Large intestine (tissue), 3 donors: ENCODE measurements around the gene PACSIN2. TPM values are rescaled to one million over a fixed set of nuclear protein-coding genes. Genes with fewer than 3 reads are reported as not detected.
"Not testable (repeated sequence)": the region's sequence is repeated elsewhere in the genome, so short reads cannot be mapped to it uniquely, and the experiment has no call there.

ENCODE experiments used
- DNase-seq, 2 donors: peaks; one replicate each; pipeline versions ENCODE4 v3.0.0 to v3.0.0-alpha.2; 2013
- H3K27ac ChIP-seq: one replicate; pipeline ENCODE4 v1.5.1; 2013; ENCODE audit warnings: low read length
- H3K27me3 ChIP-seq: 2 replicates; pipeline ENCODE4 v1.6.1; 2013; ENCODE audit warnings: low read length; ENCODE audit not compliant: control insufficient read depth, insufficient read depth
- H3K36me3 ChIP-seq: 2 replicates; pipeline ENCODE4 v1.6.1; 2013; ENCODE audit warnings: low read length; ENCODE audit not compliant: control insufficient read depth, insufficient read depth
- H3K4me1 ChIP-seq: one replicate; pipeline ENCODE4 v1.6.1; 2013; ENCODE audit warnings: low read length; ENCODE audit not compliant: control insufficient read depth, insufficient read depth
- H3K4me3 ChIP-seq: one replicate; pipeline ENCODE4 v1.5.1; 2013; ENCODE audit warnings: low read length
- H3K9me3 ChIP-seq: one replicate; pipeline ENCODE4 v1.6.1; 2013; ENCODE audit warnings: mild to moderate bottlenecking, low read depth, low read length, moderate library complexity; ENCODE audit not compliant: control insufficient read depth
- WGBS: methylation state at CpG from one replicate; pipeline ENCODE4 v1.1.5; 2013; ENCODE audit warnings: low lambda C conversion rate; ENCODE audit not compliant: insufficient coverage; 5-methylcytosine and 5-hydroxymethylcytosine counted together
- polyA plus RNA-seq: library from polyadenylated mRNA; unstranded; fragments of 120-200 nt; gene quantifications from one replicate; pipeline ENCODE4 v1.2.1, GENCODE V29; 2013

Gene PACSIN2
- polyA plus RNA-seq, 1 donor, result 51.5 TPM

DNA sequence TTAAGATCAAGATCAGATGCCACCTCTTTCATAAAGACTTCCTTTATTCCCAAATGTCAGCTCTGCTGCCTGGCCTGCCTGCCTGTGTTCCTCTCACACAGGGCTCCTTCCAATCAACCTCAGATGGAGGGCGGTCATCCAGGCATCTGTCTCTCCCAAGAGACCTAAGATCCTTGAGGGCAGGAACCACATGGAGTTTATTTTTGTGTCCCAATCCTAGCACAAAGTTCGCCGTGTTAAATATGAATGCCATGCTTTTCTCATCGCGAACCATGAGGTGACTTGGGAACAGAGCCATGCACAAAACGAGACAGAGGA lies 85.2 kb downstream of the PACSIN2 start:
- Histone ChIP-seq H3K36me3 (peaks cover 4% of the 10 kb centered on the region), H3K4me3 (no peak overlapping the region), H3K4me1 (peaks cover 20% of the 10 kb centered on the region), H3K9me3 (no peaks in the 10 kb centered on the region), H3K27me3 (no peaks in the 10 kb centered on the region), H3K27ac (no peak overlapping the region)
- no peak for DNase-seq
- no CpG with 5 or more reads among the region's 6 CpGs for WGBS

DNA sequence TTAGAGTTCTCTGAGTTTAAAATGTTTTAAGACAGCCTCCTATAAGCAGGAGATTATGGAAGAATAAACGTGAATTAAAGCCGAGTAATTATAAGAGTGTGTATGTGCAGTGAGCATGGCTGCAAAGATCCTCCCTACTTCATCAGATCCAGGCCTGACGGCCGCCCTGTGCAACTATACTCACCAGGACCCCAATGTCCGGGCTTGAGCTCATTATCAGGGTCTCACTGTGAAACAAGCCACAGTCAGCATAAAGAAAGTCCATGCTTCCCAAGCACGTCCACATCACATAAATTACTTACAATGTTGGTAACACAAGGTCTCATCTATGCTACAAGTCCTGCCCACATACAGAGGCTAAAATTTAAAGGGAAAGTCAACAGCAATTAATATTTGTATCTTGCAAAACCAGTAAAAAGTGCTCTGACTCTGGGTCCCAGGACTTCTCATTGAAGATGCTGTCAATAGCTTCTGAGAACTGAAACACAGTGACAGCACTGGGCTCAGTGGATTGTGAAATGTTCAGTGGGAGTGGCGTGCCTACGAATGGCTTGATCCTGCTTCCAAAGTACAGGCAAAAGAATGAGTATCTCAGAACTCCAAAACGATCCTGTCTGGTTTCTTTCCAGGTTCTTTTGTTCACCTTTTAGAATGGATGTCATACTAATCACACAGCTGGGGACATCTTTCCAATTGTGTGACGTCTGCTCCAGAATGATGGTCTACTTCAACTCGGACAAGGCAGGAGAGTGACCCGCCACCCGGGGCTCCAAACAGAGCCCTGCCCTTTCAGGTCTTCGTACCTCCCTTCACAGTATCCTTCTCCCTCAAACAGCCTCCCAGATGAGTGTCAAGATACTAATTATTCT lies 85.7 kb downstream of the PACSIN2 start:
- no peaks in the 10 kb centered on the region for H3K27me3 ChIP-seq
- no peak overlapping the region for H3K4me3 ChIP-seq
- peaks cover 16% of the 10 kb centered on the region for H3K4me1 ChIP-seq
- DNase-seq, result peak; percentile 51 to 71
- WGBS, result 50% methylated on average over 1 of the region's 14 CpGs
- no peaks in the 10 kb centered on the region for H3K9me3 ChIP-seq
- H3K27ac ChIP-seq, result no peak overlapping the region
- H3K36me3 ChIP-seq, result peaks cover 4% of the 10 kb centered on the region

DNA sequence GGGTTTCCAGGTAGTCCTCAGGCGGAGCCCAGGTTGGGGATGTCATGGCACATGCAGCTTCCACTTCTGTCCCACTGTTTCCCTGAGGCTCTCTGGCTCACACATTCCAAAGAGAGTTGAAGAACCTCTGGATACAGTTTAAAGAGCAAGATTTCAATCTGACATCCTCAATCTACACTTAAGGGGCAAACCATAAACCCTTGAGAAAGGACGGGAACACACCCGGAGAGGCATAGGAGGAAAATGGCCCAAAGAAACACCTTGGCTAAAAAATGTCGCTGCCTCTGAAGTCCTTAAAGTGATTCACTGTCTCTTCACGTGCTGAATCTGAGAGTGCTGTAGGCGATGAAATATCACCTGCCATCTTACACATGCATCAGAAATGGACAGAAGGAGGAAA lies 87.0 kb downstream of the PACSIN2 start:
- no peak for DNase-seq
- H3K36me3 ChIP-seq, result peaks cover 4% of the 10 kb centered on the region
- no peaks in the 10 kb centered on the region for H3K9me3 ChIP-seq
- WGBS, result 100% methylated on average over 3 of the region's 6 CpGs
- peaks cover 9% of the 10 kb centered on the region for H3K4me1 ChIP-seq
- no peaks in the 10 kb centered on the region for H3K27me3 ChIP-seq
- H3K27ac ChIP-seq, result no peak overlapping the region
- H3K4me3 ChIP-seq, result no peak overlapping the region

DNA sequence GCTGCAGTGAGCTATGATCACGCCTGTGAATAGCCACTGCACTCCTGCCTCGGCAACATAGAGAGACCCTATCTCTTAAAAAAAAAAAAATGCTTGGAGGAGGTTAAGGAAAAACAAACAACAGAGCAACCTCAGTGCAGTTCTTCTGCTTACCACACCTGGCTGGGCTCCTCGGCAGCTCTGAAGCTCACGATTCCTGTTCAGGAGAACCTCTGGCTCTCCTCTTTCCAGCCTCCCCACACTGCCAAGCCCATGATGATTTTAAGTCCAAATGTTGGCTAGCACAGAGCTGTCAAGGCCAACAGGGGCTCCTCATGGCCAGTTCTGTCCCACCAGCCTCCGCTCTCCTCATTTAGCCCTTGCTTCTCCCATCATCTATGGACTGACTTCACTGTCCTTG lies 88.2 kb downstream of the PACSIN2 start:
- Histone ChIP-seq H3K4me3 (no peak overlapping the region), H3K4me1 (peaks cover 15% of the 10 kb centered on the region)
- 100% methylated on average over 1 of the region's 5 CpGs for WGBS

DNA sequence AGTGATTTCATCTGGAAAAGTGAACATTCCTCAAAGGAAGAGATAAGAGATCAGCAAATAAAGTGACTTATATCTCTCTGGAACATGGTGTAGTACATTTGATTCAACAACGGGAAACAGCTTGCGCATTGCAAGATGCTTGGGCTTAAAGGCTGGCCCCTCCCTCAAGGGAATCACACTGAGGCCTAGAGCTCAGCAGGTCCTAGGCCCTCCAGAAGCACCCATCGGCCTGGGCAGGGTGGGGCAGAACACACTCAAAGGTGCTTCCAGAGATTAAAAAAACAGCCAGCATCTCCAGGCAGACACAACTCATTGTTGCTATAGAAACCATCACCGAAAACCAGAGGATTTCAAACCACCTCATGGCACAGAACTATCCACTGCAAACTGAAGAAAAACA lies 88.8 kb downstream of the PACSIN2 start:
- Histone ChIP-seq H3K4me1 (peaks cover 12% of the 10 kb centered on the region), H3K36me3 (peaks cover 4% of the 10 kb centered on the region), H3K27ac (peak overlapping the region; percentile 11), H3K27me3 (no peaks in the 10 kb centered on the region), H3K4me3 (no peak overlapping the region), H3K9me3 (no peaks in the 10 kb centered on the region)
- WGBS, result no CpG with 5 or more reads among the region's 4 CpGs
- no peak for DNase-seq

More for the DNA sequence above, 88.2 kb downstream of the PACSIN2 start:
- Histone ChIP-seq H3K9me3 (no peaks in the 10 kb centered on the region), H3K27ac (no peak overlapping the region), H3K27me3 (no peaks in the 10 kb centered on the region), H3K36me3 (peaks cover 4% of the 10 kb centered on the region)
- no peak for DNase-seq

GRCh38 chr22:42925598-42925997 lies 89.4 kb downstream of the PACSIN2 start:
- no peak overlapping the region for H3K4me3 ChIP-seq
- no peaks in the 10 kb centered on the region for H3K27me3 ChIP-seq
- H3K9me3 ChIP-seq, result no peaks in the 10 kb centered on the region
- DNase-seq, result no peak
- WGBS, result no CpG with 5 or more reads among the region's 6 CpGs
- no peak overlapping the region for H3K27ac ChIP-seq
- peaks cover 4% of the 10 kb centered on the region for H3K36me3 ChIP-seq
- peaks cover 12% of the 10 kb centered on the region for H3K4me1 ChIP-seq

DNA sequence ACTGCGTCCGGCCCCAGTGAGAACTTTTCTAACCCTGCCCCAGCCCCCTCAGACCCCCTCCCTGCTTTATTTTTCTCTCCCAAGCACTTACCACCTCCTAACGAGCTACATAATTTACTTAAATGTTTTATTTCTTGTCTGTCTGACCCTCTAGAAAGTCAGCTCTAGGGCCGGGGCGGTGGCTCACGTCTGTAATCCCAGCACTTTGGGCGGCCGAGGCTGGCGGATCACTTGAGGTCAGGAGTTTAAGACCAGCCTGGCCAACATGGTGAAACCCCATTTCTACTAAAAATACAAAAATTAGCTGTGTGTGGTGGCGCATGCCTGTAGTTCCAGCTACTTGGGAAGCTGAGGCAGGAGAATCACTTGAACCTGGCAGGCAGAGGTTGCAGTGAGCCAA lies 89.9 kb downstream of the PACSIN2 start:
- no CpG with 5 or more reads among the region's 10 CpGs for WGBS
- H3K4me1 ChIP-seq, result peaks cover 12% of the 10 kb centered on the region
- not testable (repeated sequence) for H3K4me3 ChIP-seq, H3K9me3 ChIP-seq, H3K27ac ChIP-seq, H3K27me3 ChIP-seq, H3K36me3 ChIP-seq, DNase-seq

DNA sequence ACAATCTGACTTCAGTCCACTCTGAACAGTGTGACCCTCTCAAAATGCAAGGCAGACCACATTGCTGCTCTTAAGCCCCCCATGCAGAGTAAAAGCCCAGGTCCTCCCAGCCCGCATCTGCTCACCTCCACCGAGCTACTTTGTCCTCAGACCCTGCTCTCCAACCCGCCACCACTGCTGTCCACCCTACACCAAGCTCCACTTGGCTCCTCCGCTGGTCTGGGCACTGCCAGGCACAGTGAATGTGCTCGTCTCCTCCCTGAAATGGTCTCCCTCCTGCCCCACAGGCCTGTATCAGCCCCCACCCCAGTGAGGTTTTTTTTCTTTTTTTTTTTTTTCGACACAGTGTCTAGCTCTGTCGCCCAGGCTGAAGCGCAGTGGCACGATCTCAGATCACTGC lies 90.5 kb downstream of the PACSIN2 start:
- WGBS, result no CpG with 5 or more reads among the region's 9 CpGs
- Histone ChIP-seq H3K27me3 (no peaks in the 10 kb centered on the region), H3K36me3 (peaks cover 4% of the 10 kb centered on the region), H3K27ac (no peak overlapping the region), H3K4me3 (no peak overlapping the region), H3K9me3 (no peaks in the 10 kb centered on the region), H3K4me1 (peaks cover 6% of the 10 kb centered on the region)
- DNase-seq, result no peak

GRCh38 chr22:42922374-42923191 lies 92.4 kb downstream of the PACSIN2 start:
- WGBS, result no CpG with 5 or more reads among the region's 13 CpGs
- no peak for DNase-seq
- no peaks in the 10 kb centered on the region for H3K36me3 ChIP-seq
- H3K4me3 ChIP-seq, result no peak overlapping the region
- H3K27me3 ChIP-seq, result no peaks in the 10 kb centered on the region
- H3K9me3 ChIP-seq, result no peaks in the 10 kb centered on the region
- H3K4me1 ChIP-seq, result peaks cover 6% of the 10 kb centered on the region
- no peak overlapping the region for H3K27ac ChIP-seq

- peaks cover 13% of the 10 kb centered on the region for H3K4me1 ChIP-seq
Observed at GRCh38 chr22:42920101-42920820, 94.7 kb downstream of the PACSIN2 start.

More at GRCh38 chr22:42920101-42920820, 94.7 kb downstream of the PACSIN2 start:
- no peaks in the 10 kb centered on the region for H3K27me3 ChIP-seq
- H3K4me3 ChIP-seq, result no peak overlapping the region
- H3K36me3 ChIP-seq, result no peaks in the 10 kb centered on the region
- DNase-seq, result no peak
- no peaks in the 10 kb centered on the region for H3K9me3 ChIP-seq
- H3K27ac ChIP-seq, result no peak overlapping the region
- WGBS, result 100% methylated on average over 1 of the region's 10 CpGs
